Measurements from ENCODE around the gene LAIR2.
"Not testable (repeated sequence)": the region's sequence is repeated elsewhere in the genome, so short reads cannot be mapped to it uniquely, and the experiment has no call there.

Gene LAIR2

GRCh38 chr19:54489341-54489740 lies 13.3 kb upstream of the LAIR2 start:
- TF ChIP-seq PAX5 (IDR thresholded peaks at IDR 0.05; ENCODE audit: insufficient read depth, low read length, severe bottlenecking): no peak
- no peak for TF ChIP-seq POLR2AphosphoS5 (IDR thresholded peaks at IDR 0.05; ENCODE audit: low read depth, low read length)
- no peak for TF ChIP-seq SPI1 (IDR thresholded peaks at IDR 0.05; ENCODE audit: low read depth, low read length)
- TF ChIP-seq TAF1 (IDR thresholded peaks at IDR 0.05; ENCODE audit: low read depth, low read length): no peak
- DNase-seq (ENCODE audit: insufficient read length, low spot score) (no peak), FAIRE-seq (no peak)

- FAIRE-seq (no peak), DNase-seq (ENCODE audit: insufficient read length, low spot score) (no peak)
- TF ChIP-seq PAX5 (IDR thresholded peaks at IDR 0.05; ENCODE audit: insufficient read depth, low read length, severe bottlenecking): no peak
- no peak for TF ChIP-seq POU2F2 (IDR thresholded peaks at IDR 0.05; ENCODE audit: low read depth, low read length)
- no peak for TF ChIP-seq POLR2AphosphoS5 (IDR thresholded peaks at IDR 0.05; ENCODE audit: low read depth, low read length)
- TF ChIP-seq SPI1 (IDR thresholded peaks at IDR 0.05; ENCODE audit: low read depth, low read length): no peak
- TF ChIP-seq TAF1 (IDR thresholded peaks at IDR 0.05; ENCODE audit: low read depth, low read length): no peak
- TF ChIP-seq POLR2A (IDR thresholded peaks at IDR 0.05; ENCODE audit: low read depth, low read length): no peak
These were observed 12.9 kb upstream of the LAIR2 start for GRCh38 chr19:54489766-54490165.

- FAIRE-seq: no peak
These were observed 10.1 kb upstream of the LAIR2 start for GRCh38 chr19:54492568-54492967.

GRCh38 chr19:54493056-54493455 lies 9.6 kb upstream of the LAIR2 start:
- DNase-seq (ENCODE audit: insufficient read length, low spot score); FAIRE-seq: not testable (repeated sequence)

More at GRCh38 chr19:54492568-54492967, 10.1 kb upstream of the LAIR2 start:
- no peak for DNase-seq (ENCODE audit: insufficient read length, low spot score)
- TF ChIP-seq POLR2AphosphoS5 (IDR thresholded peaks at IDR 0.05; ENCODE audit: low read depth, low read length): no peak
- TF ChIP-seq POLR2A (IDR thresholded peaks at IDR 0.05; ENCODE audit: low read depth, low read length): no peak
- no peak for TF ChIP-seq POU2F2 (IDR thresholded peaks at IDR 0.05; ENCODE audit: low read depth, low read length)
- TF ChIP-seq SPI1 (IDR thresholded peaks at IDR 0.05; ENCODE audit: low read depth, low read length): no peak
- no peak for TF ChIP-seq PAX5 (IDR thresholded peaks at IDR 0.05; ENCODE audit: insufficient read depth, low read length, severe bottlenecking)

- DNase-seq (ENCODE audit: insufficient read length, low spot score) (no peak), FAIRE-seq (no peak)
- TF ChIP-seq SPI1 (IDR thresholded peaks at IDR 0.05; ENCODE audit: low read depth, low read length): no peak
- TF ChIP-seq POLR2AphosphoS5 (IDR thresholded peaks at IDR 0.05; ENCODE audit: low read depth, low read length): no peak
- no peak for TF ChIP-seq TAF1 (IDR thresholded peaks at IDR 0.05; ENCODE audit: low read depth, low read length)
- TF ChIP-seq POLR2A (IDR thresholded peaks at IDR 0.05; ENCODE audit: low read depth, low read length): no peak
These were observed 8.6 kb upstream of the LAIR2 start for GRCh38 chr19:54493967-54494585.

- FAIRE-seq: peak; percentile 82
- not testable (repeated sequence) for DNase-seq (ENCODE audit: insufficient read length, low spot score)
These were observed 7.3 kb upstream of the LAIR2 start for GRCh38 chr19:54495284-54495683.

GRCh38 chr19:54497747-54498450 lies 4.7 kb upstream of the LAIR2 start:
- FAIRE-seq: peak; percentile 87
- not testable (repeated sequence) for DNase-seq (ENCODE audit: insufficient read length, low spot score)

- not testable (repeated sequence) for DNase-seq (ENCODE audit: insufficient read length, low spot score); FAIRE-seq
These were observed 4.2 kb upstream of the LAIR2 start for GRCh38 chr19:54498451-54498772.

GRCh38 chr19:54505542-54505941 lies 2.9 kb downstream of the LAIR2 start:
- FAIRE-seq; DNase-seq (ENCODE audit: insufficient read length, low spot score): not testable (repeated sequence)

- FAIRE-seq (no peak), DNase-seq (ENCODE audit: insufficient read length, low spot score) (no peak)
- TF ChIP-seq SPI1 (IDR thresholded peaks at IDR 0.05; ENCODE audit: low read depth, low read length): no peak
- TF ChIP-seq PAX5 (IDR thresholded peaks at IDR 0.05; ENCODE audit: insufficient read depth, low read length, severe bottlenecking): no peak
- no peak for TF ChIP-seq TAF1 (IDR thresholded peaks at IDR 0.05; ENCODE audit: low read depth, low read length)
- no peak for TF ChIP-seq POLR2AphosphoS5 (IDR thresholded peaks at IDR 0.05; ENCODE audit: low read depth, low read length)
- no peak for TF ChIP-seq POU2F2 (IDR thresholded peaks at IDR 0.05; ENCODE audit: low read depth, low read length)
- no peak for TF ChIP-seq POLR2A (IDR thresholded peaks at IDR 0.05; ENCODE audit: low read depth, low read length)
These were observed 3.4 kb downstream of the LAIR2 start for GRCh38 chr19:54506079-54506478.

GRCh38 chr19:54507038-54507717 lies 4.5 kb downstream of the LAIR2 start:
- DNase-seq (ENCODE audit: insufficient read length, low spot score); FAIRE-seq: not testable (repeated sequence)

- FAIRE-seq: no peak
- no peak for TF ChIP-seq SPI1 (IDR thresholded peaks at IDR 0.05; ENCODE audit: low read depth, low read length)
- no peak for TF ChIP-seq PAX5 (IDR thresholded peaks at IDR 0.05; ENCODE audit: insufficient read depth, low read length, severe bottlenecking)
- no peak for TF ChIP-seq TAF1 (IDR thresholded peaks at IDR 0.05; ENCODE audit: low read depth, low read length)
- no peak for TF ChIP-seq POU2F2 (IDR thresholded peaks at IDR 0.05; ENCODE audit: low read depth, low read length)
- TF ChIP-seq POLR2AphosphoS5 (IDR thresholded peaks at IDR 0.05; ENCODE audit: low read depth, low read length): no peak
- TF ChIP-seq POLR2A (IDR thresholded peaks at IDR 0.05; ENCODE audit: low read depth, low read length): no peak
These were observed 5.2 kb downstream of the LAIR2 start for GRCh38 chr19:54507824-54508223.

GRCh38 chr19:54508487-54508886 lies 5.9 kb downstream of the LAIR2 start:
- DNase-seq (ENCODE audit: insufficient read length, low spot score): not testable (repeated sequence)
- FAIRE-seq: peak; percentile 47

More at GRCh38 chr19:54507824-54508223, 5.2 kb downstream of the LAIR2 start:
- no peak for DNase-seq (ENCODE audit: insufficient read length, low spot score)

GRCh38 chr19:54509200-54509940 lies 6.7 kb downstream of the LAIR2 start:
- FAIRE-seq: peak; percentile 93
- DNase-seq (ENCODE audit: insufficient read length, low spot score): not testable (repeated sequence)
